Measurements from ENCODE around the gene SNX24.

SNX24 gene

DNA sequence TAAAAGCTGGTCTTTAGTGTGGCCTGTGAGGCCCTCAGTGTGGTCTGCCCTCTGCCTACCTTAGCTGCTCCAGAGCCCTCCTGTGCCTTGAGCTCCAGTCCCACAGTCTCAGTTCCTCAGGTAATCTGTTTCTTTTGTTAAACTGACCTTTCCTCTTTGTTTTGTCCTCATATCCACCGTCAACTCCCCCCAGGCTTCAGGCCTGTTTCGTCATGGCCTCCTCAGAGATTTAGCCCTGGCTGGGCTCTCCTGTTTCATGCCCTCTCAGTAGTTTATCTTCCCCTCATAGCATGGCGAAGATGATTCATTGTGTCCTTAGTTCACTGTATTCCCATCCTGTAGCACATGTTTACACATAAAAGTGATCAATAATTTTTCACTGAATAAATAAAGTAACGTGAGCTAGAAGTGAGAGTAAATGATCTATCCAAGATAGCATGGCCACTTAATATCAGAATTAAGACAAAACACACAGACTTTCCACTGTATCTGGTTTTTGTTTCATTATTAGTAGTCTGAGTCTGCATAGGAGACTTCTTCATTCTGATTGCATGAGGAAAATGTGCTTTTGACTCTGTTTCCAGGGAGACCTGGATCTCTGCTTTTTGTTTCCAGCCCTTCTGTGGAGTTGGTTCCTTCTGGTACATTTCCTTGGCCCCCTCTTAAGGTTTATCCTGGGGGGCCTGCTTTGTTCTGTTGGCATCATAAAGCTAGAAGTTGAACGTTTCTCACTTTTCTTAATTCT lies 70.5 kb downstream of the SNX24 start:
- no peak for DNase-seq (ENCODE audit: low read depth in 2 of 3, low spot score in 1 of 3)

DNA sequence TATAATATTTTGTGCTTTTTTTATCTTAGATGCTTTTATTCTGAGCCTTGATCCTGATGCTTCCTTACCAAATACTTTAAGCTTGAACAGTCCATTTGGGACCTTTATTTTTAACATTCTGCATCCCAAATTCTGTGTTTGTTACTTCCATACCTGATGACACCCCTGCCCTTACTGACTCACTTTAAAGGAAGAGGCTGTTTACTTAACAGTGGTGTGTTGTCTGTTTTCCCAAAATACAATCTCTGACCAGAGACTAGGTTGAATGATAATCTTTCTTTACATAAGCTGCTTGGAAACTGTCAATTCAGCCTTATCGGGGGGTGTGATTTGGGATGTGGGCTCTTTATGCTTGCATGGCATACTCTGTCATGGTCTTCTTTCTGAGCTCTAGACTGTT lies 71.1 kb downstream of the SNX24 start:
- DNase-seq (ENCODE audit: low read depth in 2 of 3, low spot score in 1 of 3): no peak

DNA sequence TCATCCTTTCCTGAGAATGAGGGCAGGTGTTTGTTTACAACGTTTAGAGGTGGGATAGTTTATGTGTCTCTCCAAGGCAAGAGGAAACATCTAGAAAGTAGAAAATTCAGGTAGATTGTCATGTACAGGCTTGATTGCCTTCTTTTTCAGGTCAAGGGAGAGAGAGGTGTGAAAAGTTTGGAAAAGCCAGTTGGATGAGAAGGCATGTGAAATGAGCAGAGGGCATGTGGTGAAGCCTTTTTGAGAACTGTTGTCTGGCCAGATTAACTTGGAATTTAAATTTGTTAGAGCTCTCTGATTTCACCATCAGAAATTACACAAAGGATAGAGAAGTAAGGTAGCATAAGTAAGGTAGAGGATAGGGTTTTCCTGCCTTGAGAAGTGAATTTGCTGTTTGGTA lies 74.6 kb downstream of the SNX24 start:
- DNase-seq (ENCODE audit: low read depth in 2 of 3, low spot score in 1 of 3): no peak

- no peak for DNase-seq (ENCODE audit: low read depth in 2 of 3, low spot score in 1 of 3)
Observed at GRCh38 chr5:122921826-122922225, 76.4 kb downstream of the SNX24 start.

- DNase-seq (ENCODE audit: low read depth in 2 of 3, low spot score in 1 of 3): no peak
Observed at GRCh38 chr5:122924203-122924602, 78.8 kb downstream of the SNX24 start.

GRCh38 chr5:122924719-122925395 lies 79.4 kb downstream of the SNX24 start:
- DNase-seq (ENCODE audit: low read depth in 2 of 3, low spot score in 1 of 3): no peak

- no peak for DNase-seq (ENCODE audit: low read depth in 2 of 3, low spot score in 1 of 3)
Observed at GRCh38 chr5:122929001-122929400, 83.6 kb downstream of the SNX24 start.

DNA sequence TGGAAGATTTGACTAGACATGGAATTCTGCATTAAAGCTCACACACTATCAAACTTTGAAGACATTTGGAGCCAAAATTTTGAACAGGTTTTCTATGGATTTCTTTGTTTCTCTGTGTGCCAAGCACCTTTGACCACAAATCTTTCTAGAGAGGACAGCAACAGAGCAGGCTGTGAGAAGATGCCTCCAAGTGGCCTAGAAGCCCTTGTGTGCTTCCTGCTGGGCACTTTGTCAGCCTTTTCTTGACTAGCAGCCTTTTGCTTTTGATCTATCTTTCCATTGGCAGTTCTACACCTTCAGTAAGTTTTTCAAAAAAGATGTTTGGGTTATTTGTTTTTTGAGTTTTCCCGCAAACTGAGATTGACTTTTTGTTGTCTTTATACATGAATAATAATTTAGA lies 84.6 kb downstream of the SNX24 start:
- no peak for DNase-seq (ENCODE audit: low read depth in 2 of 3, low spot score in 1 of 3)

- DNase-seq (ENCODE audit: low read depth in 2 of 3, low spot score in 1 of 3): no peak
Observed at GRCh38 chr5:122933956-122934355, 88.5 kb downstream of the SNX24 start.

DNA sequence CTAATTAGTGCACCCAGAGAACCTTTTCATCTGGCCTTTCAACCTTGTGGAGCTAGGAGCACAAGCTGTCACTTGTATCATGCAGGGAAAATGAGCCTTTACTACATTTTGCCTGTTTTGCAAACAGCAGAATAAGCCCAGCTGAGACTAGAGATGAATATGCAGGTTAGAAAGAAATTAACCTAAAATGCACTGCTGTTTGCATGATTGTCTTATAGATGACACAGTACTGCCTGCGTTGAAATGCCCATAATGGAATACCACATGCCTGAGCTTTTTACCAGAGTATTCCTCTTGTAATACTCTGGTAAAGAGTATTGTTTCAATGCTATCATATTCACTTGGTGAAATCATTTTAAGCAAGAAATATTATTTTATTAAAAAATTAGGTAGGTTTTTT lies 90.7 kb downstream of the SNX24 start:
- no peak for DNase-seq (ENCODE audit: low read depth in 2 of 3, low spot score in 1 of 3)

- no peak for DNase-seq (ENCODE audit: low read depth in 2 of 3, low spot score in 1 of 3)
Observed at GRCh38 chr5:122937914-122938313, 92.5 kb downstream of the SNX24 start.

- no peak for DNase-seq (ENCODE audit: low read depth in 2 of 3, low spot score in 1 of 3)
Observed at GRCh38 chr5:122940890-122941289, 95.5 kb downstream of the SNX24 start.

- DNase-seq (ENCODE audit: low read depth in 2 of 3, low spot score in 1 of 3): no peak
Observed at GRCh38 chr5:122941737-122942136, 96.3 kb downstream of the SNX24 start.

DNA sequence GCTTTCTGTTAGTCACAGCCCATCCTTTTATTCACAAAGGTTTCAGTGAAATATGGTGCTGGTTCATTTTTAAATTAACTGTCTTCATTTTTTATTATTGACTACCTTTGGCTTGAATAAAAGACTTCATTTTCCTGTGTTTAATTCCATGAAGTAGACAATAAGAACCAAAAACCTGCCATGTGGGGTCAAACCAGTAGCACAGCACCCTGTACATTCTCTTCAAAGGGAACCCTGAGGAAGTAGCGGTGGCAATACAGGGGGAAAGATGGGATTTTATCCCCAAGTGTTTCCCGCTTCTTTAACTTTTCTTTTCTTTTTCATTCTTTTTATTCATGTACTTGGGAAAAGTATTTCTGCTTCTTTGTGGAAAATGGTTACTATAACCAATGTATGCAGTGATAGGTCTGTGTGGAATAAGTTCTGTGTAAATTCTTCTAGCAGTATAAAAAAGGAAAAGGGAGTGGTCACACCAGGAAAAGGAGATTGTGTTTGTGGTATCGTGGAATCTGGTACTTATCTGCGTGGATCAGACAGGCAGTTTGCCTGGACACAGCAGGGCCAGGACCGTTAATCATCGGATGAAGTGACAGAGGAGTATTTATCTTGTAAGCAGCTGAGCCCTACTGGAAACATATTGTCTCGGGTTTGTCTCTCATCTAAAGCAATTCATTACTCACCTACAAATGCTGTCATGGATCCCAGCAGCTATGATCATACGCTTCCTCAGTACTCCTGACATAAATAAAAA lies 96.9 kb downstream of the SNX24 start:
- no peak for DNase-seq (ENCODE audit: low read depth in 2 of 3, low spot score in 1 of 3)

DNA sequence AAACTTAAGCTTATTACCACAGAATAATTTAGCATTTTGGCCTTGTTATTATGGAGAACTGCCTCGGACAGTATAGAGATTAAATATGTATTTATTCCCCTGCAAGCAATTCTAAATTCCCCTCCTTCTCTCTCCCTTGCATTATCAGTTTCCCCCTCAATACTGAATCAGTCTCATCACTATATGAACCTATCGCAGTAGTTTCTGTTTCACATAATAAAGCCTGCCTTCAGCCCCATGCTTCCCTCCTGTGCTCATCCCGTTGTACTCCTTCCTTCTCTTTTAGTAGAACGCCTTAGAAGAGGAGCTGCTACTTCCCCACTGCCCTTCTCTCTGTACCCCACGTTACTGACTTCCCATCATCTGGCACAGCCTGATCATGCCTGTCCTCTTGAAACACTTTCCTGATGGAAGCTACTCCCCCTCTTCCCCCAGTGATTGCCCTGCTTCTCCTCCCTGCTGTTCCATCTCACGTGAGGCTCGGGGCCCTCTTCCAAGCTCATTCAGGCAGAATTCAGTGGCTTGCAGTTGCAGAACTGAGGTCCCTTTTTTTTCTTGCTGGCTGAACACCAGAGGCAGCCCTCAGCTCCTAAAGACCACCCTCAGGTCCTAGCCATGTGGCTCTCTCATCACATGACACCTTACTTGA lies 97.8 kb downstream of the SNX24 start:
- DNase-seq (ENCODE audit: low read depth in 2 of 3, low spot score in 1 of 3): no peak

- no peak for DNase-seq (ENCODE audit: low read depth in 2 of 3, low spot score in 1 of 3)
Observed at GRCh38 chr5:122944051-122944450, 98.6 kb downstream of the SNX24 start.

DNA sequence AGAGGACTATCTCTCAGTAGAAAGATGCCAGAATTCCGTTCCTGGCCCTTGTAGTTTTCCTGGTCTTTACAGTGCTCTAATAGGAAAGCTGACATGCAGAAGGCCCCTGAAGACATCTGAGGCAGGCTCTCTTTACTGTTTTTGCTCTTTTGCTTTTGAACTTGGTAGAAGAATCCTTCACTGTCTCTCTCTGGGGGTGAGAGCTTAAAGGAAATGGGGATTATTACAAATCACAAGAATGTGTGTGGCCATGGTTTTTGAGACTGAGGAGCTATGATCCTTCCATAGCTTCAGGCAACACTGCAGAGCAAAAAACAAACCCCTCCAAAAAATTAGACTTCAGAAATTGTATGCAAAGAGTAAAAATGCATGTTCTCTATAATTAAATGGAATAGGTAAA lies 102.0 kb downstream of the SNX24 start:
- DNase-seq (ENCODE audit: low read depth in 2 of 3, low spot score in 1 of 3): no peak

GRCh38 chr5:122947772-122948171 lies 102.4 kb downstream of the SNX24 start:
- DNase-seq (ENCODE audit: low read depth in 2 of 3, low spot score in 1 of 3): no peak

DNA sequence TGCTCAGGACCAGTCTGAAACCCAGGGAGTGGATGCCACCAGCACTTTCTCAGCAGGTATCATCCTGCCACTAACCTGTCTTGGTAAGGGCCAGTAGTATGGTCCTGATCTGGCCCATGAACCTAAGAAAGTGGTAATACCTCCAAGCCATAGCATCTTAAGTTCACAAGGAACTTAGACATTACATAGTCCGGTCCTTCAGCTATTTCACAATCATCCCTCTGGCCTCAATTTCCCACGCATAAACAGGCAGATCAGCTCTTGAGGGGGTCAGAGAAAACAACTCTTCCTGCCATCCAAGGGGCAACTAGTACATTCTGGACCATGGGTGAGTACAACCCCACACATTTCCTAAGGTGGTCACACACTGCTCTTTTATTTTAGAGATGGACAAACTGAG lies 102.9 kb downstream of the SNX24 start:
- no peak for DNase-seq (ENCODE audit: low read depth in 2 of 3, low spot score in 1 of 3)

GRCh38 chr5:122951658-122952057 lies 106.2 kb downstream of the SNX24 start:
- no peak for DNase-seq (ENCODE audit: low read depth in 2 of 3, low spot score in 1 of 3)

DNA sequence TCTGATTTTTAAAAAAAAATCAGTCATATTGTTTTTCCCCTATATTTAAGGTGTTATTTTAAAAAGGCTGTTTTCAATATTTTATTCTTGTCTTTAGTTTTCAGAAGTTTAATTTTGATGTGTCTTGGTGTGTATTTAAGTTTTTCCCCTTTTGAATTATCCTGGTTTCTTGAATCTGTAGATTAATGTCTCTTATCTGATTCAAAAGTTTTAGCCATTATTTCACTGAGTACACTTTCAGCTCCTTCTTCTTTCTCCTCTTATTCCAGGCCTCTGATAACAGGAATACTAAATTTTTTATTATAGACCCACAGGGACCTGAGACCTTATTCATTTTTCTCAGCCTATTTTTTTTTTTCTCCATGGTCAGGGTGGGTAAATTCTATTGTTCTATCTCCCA lies 109.3 kb downstream of the SNX24 start:
- no peak for DNase-seq (ENCODE audit: low read depth in 2 of 3, low spot score in 1 of 3)

DNA sequence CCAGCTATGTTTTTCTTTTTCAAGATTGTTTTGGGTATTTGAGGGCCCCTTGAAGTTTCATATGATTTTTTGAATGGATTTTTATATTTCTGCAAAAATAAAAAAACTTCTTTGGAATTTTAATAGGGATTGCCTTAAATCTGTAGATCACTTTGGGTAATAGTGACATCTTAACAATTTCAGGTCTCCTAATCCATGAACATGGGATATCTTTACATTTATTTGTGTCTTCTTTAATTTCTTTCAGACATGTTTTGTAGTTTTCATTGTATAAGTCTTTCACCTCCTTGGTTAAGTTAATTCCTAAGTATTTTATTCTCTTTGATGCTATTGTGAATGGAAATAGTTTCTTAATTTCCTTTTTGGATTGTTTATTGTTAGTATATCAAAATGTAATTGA lies 112.0 kb downstream of the SNX24 start:
- DNase-seq (ENCODE audit: low read depth in 2 of 3, low spot score in 1 of 3): no peak

Measured in stimulated activated CD4-positive, alpha-beta T cell treated with anti-CD3 and anti-CD28 coated beads, Interleukin-12 subunit alpha, Interleukin-12 subunit beta, amount 100 ng/mL, for 48 hours (primary cell).